22Rv1 (cell line): ENCODE measurements around the gene EHD2.

Source experiments
- CTCF ChIP-seq: fragments of 450-650 bp; IDR thresholded peaks from 2 replicates; pipeline ENCODE4 v1.5.1; 2017; ENCODE audit warnings: mild to moderate bottlenecking
- ZFX ChIP-seq: fragments of 450-650 bp; IDR thresholded peaks from 2 replicates; pipeline ENCODE4 v1.6.1; 2017; ENCODE audit warnings: antibody characterized with exemption, borderline replicate concordance

GRCh38 chr19:47701717-47702552 lies 11.3 kb upstream of the EHD2 start:
- no peak for TF ChIP-seq CTCF
- TF ChIP-seq ZFX, result no peak
